HEK293T (cell line): ENCODE measurements around the gene COQ7.
A peak's percentile ranks its signal among the peaks of the same experiment; 100 is the strongest.

Experiments used
- CTCF ChIA-PET: fragments of 350-600 bp; formaldehyde crosslinking; extraction: SDS; loops from one replicate; lab custom pipeline; 2021; ENCODE audit warnings: antibody characterized with exemption, inconsistent platforms; lab: Yijun Ruan, JAX
- POLR2A ChIA-PET: fragments of 350-600 bp; formaldehyde crosslinking; extraction: SDS; loops from one replicate; lab custom pipeline; 2020; ENCODE audit warnings: antibody characterized with exemption, inconsistent platforms; lab: Yijun Ruan, JAX
- DNase-seq: peaks from one replicate; pipeline ENCODE4 v3.0.0; 2012; ENCODE audit warnings: mixed read lengths; ENCODE audit errors: extremely low spot score
- ARNT ChIP-seq: fragments of 450-650 bp; IDR thresholded peaks from 2 replicates; pipeline ENCODE4 v1.6.1; 2017; ENCODE audit warnings: mild to moderate bottlenecking
- BHLHE40 ChIP-seq: fragments of 450-650 bp; IDR thresholded peaks from 2 replicates; pipeline ENCODE4 v1.6.1; 2016; ENCODE audit warnings: mild to moderate bottlenecking, moderate library complexity, borderline replicate concordance
- CTBP1 ChIP-seq: fragments of 450-650 bp; IDR thresholded peaks from 2 replicates; pipeline ENCODE4 v1.6.1; 2016; ENCODE audit warnings: borderline replicate concordance
- ELF4 ChIP-seq: fragments of 450-650 bp; IDR thresholded peaks from 2 replicates; pipeline ENCODE4 v1.6.1; 2017; ENCODE audit warnings: antibody characterized with exemption
- FOXA1 ChIP-seq: fragments of 450-650 bp; IDR thresholded peaks from 2 replicates; pipeline ENCODE4 v1.6.1; 2016; ENCODE audit warnings: mild to moderate bottlenecking
- FOXK2 ChIP-seq: fragments of 450-650 bp; IDR thresholded peaks from 2 replicates; pipeline ENCODE4 v1.6.1; 2016; ENCODE audit warnings: mild to moderate bottlenecking
- FOXM1 ChIP-seq: fragments of 450-650 bp; IDR thresholded peaks from 2 replicates; pipeline ENCODE4 v1.6.1; 2017; ENCODE audit warnings: mild to moderate bottlenecking, borderline replicate concordance
- HDGF ChIP-seq: fragments of 450-650 bp; IDR thresholded peaks from 2 replicates; pipeline ENCODE4 v1.6.1; 2017; ENCODE audit warnings: antibody characterized with exemption, borderline replicate concordance
- L3MBTL2 ChIP-seq: fragments of 450-650 bp; conservative IDR thresholded peaks from 2 replicates; pipeline ENCODE4 v1.6.1; 2016; ENCODE audit warnings: mild to moderate bottlenecking
- LEF1 ChIP-seq: fragments of 450-650 bp; IDR thresholded peaks from 2 replicates; pipeline ENCODE4 v1.6.1; 2017; ENCODE audit warnings: mild to moderate bottlenecking, borderline replicate concordance
- NFRKB ChIP-seq: fragments of 450-650 bp; IDR thresholded peaks from 2 replicates; pipeline ENCODE4 v1.6.1; 2016; ENCODE audit warnings: mild to moderate bottlenecking, moderate library complexity
- PKNOX1 ChIP-seq: fragments of 450-650 bp; IDR thresholded peaks from 2 replicates; pipeline ENCODE4 v1.6.1; 2016
- SUZ12 ChIP-seq: fragments of 450-650 bp; IDR thresholded peaks from 2 replicates; pipeline ENCODE4 v1.6.1; 2016; ENCODE audit warnings: mild to moderate bottlenecking
- TARDBP ChIP-seq: fragments of 450-650 bp; IDR thresholded peaks from 2 replicates; pipeline ENCODE4 v1.6.1; 2016
- ZNF384 ChIP-seq: fragments of 450-650 bp; IDR thresholded peaks from 2 replicates; pipeline ENCODE4 v1.6.1; 2016

Gene COQ7

GRCh38 chr16:19109288-19109664 lies 41.9 kb downstream of the COQ7 start:
- no peak for TF ChIP-seq CTBP1
- TF ChIP-seq FOXM1 = no peak
- no peak for TF ChIP-seq ARNT
- TF ChIP-seq ZNF384 = no peak
- TF ChIP-seq FOXA1 = no peak
- no peak for TF ChIP-seq LEF1
- CTCF ChIA-PET = no interaction called here
- POLR2A ChIA-PET = interaction anchor here (0.6 kb wide), 1 partner anchor 319 kb away, joined by 3 read pairs; the partner anchor contains the start of gene RPS15A
- DNase-seq = no peak

DNA sequence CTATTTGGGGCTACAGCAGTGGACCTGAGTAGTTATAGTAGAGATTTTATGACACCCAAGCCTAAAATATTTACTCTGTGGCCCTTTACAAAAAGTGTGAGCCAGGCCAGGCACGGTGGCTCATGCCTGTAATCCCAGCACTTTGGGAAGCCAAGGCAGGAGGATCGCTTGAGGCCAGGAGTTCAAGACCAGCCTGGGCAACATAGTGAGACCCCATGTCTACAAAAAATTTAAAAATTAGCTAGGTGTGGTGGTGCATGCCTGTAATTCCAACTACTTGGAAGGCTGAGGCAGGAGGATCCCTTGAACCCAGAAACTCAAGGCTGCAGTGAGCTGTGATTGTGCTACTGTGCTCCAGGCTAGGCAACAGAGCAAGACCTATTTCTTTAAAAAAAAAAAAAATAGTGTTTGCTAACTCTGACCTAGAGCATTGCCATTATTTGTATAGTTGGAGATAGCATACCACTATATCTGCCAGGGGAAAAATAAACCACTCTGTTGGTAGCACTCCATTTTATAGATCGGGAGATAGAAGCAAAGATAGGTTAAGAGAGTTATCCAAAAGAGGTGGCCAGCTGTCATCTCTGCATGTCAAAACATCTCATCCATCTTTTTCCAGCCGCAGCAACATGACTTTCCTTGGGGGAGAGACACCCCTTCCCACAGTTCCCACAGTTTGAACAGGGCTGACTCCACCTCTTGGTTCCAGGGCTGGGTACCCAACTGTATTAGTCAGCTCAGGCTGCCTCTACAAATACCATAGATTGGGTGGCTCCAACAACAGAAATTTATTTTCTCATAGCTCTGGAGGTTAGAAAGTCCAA lies 43.3 kb downstream of the COQ7 start:
- DNase-seq = no peak
- no peak for TF ChIP-seq FOXK2
- no peak for TF ChIP-seq ZNF384
- no peak for TF ChIP-seq PKNOX1
- no peak for TF ChIP-seq NFRKB
- no peak for TF ChIP-seq L3MBTL2
- TF ChIP-seq BHLHE40 = no peak
- TF ChIP-seq ARNT = no peak
- no peak for TF ChIP-seq LEF1
- no peak for TF ChIP-seq FOXA1
- TF ChIP-seq HDGF = no peak
- no peak for TF ChIP-seq CTBP1
- TF ChIP-seq FOXM1 = no peak
- no peak for TF ChIP-seq ELF4
- no peak for TF ChIP-seq TARDBP
- no peak for TF ChIP-seq SUZ12
- ChIA-PET CTCF (interaction anchor here (0.9 kb wide), 1 partner anchor 26 kb away, joined by 3 read pairs; no protein-coding TSS in a partner anchor), POLR2A (interaction anchor here (2.4 kb wide), 1 partner anchor 26 kb away, joined by 9 read pairs; no protein-coding TSS in a partner anchor)

DNA sequence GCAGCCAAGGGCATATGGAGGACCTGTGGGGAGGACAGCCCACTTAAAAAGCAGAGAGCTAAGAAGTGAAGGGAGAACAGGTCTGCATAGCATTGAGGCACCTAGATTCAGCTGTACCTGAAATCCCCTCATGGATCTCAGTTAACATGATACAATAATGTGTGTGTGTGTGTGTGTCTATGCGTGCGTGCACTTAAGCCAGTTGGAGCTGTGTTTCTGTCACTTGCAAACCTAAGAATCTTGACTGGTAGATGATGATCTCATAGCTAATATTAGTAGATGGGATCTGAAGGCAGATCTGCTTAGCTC lies 44.6 kb downstream of the COQ7 start:
- DNase-seq = no peak
- POLR2A ChIA-PET = interaction anchor here (0.8 to 2.4 kb wide), 4 partner anchors 17 to 322 kb away, joined by 3 to 9 read pairs (median 4); partner anchors contain the start of gene RPS15A
- CTCF ChIA-PET = interaction anchor here (0.6 to 0.8 kb wide), 2 partner anchors 154 to 311 kb away, joined by 3 to 4 read pairs; partner anchors contain the start of gene ARL6IP1
- TF ChIP-seq FOXA1 = no peak
- TF ChIP-seq SUZ12 = no peak

DNA sequence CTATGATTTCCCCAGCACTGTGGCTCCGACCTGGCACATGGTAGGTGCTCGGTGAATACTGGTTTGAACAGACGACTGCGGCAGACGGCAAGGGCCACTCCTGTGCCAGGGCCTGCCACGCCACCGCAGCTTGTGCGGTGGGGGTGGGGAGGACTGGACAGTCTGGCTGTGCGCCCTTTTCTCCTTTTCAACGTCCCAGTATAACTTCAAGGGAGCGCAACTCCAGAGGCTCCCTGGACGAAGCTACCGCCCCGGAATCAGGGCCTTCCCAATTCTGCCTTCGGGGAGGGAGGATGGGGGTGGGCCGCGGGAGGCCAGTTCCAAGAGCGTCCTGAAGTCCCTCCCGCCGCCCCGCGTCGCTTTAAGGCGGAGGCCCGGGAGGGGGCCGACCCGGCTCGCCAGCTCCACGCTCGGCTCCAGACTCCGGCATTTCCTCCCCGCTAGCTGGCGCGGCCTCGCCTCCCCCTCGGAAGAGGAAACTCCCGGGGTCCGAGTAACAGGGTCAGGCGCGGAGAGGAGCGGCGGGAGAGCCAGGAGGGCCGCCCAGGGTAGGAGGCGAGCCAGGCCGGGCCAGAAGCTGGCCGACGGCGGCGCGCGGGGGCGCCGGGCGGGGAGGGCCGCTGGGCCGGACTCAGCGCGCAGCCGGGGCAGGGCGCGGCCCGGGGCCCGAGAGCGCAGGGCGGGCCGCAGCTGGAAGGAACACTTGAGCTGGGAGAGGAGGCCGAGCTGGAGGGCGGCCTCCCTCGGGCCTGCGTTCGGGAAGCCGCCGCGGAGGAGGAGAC lies 46.4 kb downstream of the COQ7 start, which contains the start of gene ITPRIPL2:
ITPRIPL2 (plus strand) TSS at position 388 of the 782 bp plus-strand sequence. CDS start 498 bp downstream, outside the sequence.
- DNase-seq = peak; percentile 73
- ChIA-PET POLR2A (interaction anchor here (0.6 to 2.5 kb wide), 8 partner anchors 9 to 23 kb away, joined by 3 to 23 read pairs (median 5); no protein-coding TSS in a partner anchor), CTCF (no interaction called here)
- peak; percentile 78 for TF ChIP-seq L3MBTL2
- no peak for TF ChIP-seq FOXM1

GRCh38 chr16:19114359-19115147 lies 47.1 kb downstream of the COQ7 start:
- DNase-seq = peak; percentile 27
- ChIA-PET CTCF (no interaction called here), POLR2A (interaction anchor here (0.9 to 2.5 kb wide), 6 partner anchors 9 to 21 kb away, joined by 3 to 23 read pairs (median 5); no protein-coding TSS in a partner anchor)
- no peak for TF ChIP-seq ZNF384
- TF ChIP-seq ARNT = no peak
- no peak for TF ChIP-seq NFRKB
- peak; percentile 83 for TF ChIP-seq L3MBTL2
- no peak for TF ChIP-seq FOXK2

GRCh38 chr16:19115148-19116021 lies 48.0 kb downstream of the COQ7 start:
- POLR2A ChIA-PET = interaction anchor here (0.9 to 2.5 kb wide), 2 partner anchors 8 to 10 kb away, joined by 3 to 23 read pairs; no protein-coding TSS in a partner anchor
- CTCF ChIA-PET = interaction anchor here (0.8 to 2.0 kb wide), 2 partner anchors 21 to 97 kb away, joined by 3 to 6 read pairs; no protein-coding TSS in a partner anchor
- no peak for TF ChIP-seq PKNOX1
- TF ChIP-seq ELF4 = no peak
- DNase-seq = no peak
